GM21825 (cell line): ENCODE data around the gene UQCC2.

Experiments
- ATAC-seq: cut with Tn5 transposase; IDR thresholded peaks from one replicate; pipeline ENCODE4 v1.9.1; 2021; ENCODE audit warnings: mild to moderate bottlenecking, moderate library complexity; ENCODE audit not compliant: unreplicated experiment

The UQCC2 gene

GRCh38 chr6:33725891-33726673 lies 14.6 kb upstream of the UQCC2 start:
- no peak for ATAC-seq

- ATAC-seq, result no peak
Measured at GRCh38 chr6:33725222-33725621, 13.7 kb upstream of the UQCC2 start.

GRCh38 chr6:33724102-33725023 lies 12.9 kb upstream of the UQCC2 start:
- ATAC-seq, result no peak

GRCh38 chr6:33723371-33724085 lies 12.0 kb upstream of the UQCC2 start:
- no peak for ATAC-seq

GRCh38 chr6:33722103-33722623 lies 10.7 kb upstream of the UQCC2 start:
- no peak for ATAC-seq

- ATAC-seq, result no peak
Measured at GRCh38 chr6:33721508-33721907, 10.0 kb upstream of the UQCC2 start.

- no peak for ATAC-seq
Measured at GRCh38 chr6:33720998-33721397, 9.5 kb upstream of the UQCC2 start.

GRCh38 chr6:33719326-33719987 lies 8.0 kb upstream of the UQCC2 start:
- no peak for ATAC-seq

GRCh38 chr6:33718713-33719112 lies 7.2 kb upstream of the UQCC2 start:
- ATAC-seq, result no peak

- no peak for ATAC-seq
Measured at GRCh38 chr6:33717934-33718455, 6.5 kb upstream of the UQCC2 start.

- no peak for ATAC-seq
Measured at GRCh38 chr6:33716890-33717632, 5.6 kb upstream of the UQCC2 start.

GRCh38 chr6:33716379-33716778 lies 4.9 kb upstream of the UQCC2 start:
- no peak for ATAC-seq

GRCh38 chr6:33714385-33715040 lies 3.0 kb upstream of the UQCC2 start:
- ATAC-seq, result no peak

- ATAC-seq, result no peak
Measured at GRCh38 chr6:33713786-33714185, 2.3 kb upstream of the UQCC2 start.

GRCh38 chr6:33712914-33713313 lies 1.4 kb upstream of the UQCC2 start:
- no peak for ATAC-seq

GRCh38 chr6:33710296-33711121 lies 991 bp downstream of the UQCC2 start:
- ATAC-seq, result no peak

GRCh38 chr6:33709605-33710295 lies 1.8 kb downstream of the UQCC2 start:
- ATAC-seq, result no peak
